HEK293T (cell line): Measurements from ENCODE around the gene ESRRB.

Source experiments
- FOXA1 ChIP-seq: fragments of 450-650 bp; IDR thresholded peaks from 2 replicates; pipeline ENCODE4 v1.6.1; 2016; ENCODE audit warnings: mild to moderate bottlenecking
- FOXK2 ChIP-seq: fragments of 450-650 bp; IDR thresholded peaks from 2 replicates; pipeline ENCODE4 v1.6.1; 2016; ENCODE audit warnings: mild to moderate bottlenecking
- HDGF ChIP-seq: fragments of 450-650 bp; IDR thresholded peaks from 2 replicates; pipeline ENCODE4 v1.6.1; 2017; ENCODE audit warnings: antibody characterized with exemption, borderline replicate concordance
- LEF1 ChIP-seq: fragments of 450-650 bp; IDR thresholded peaks from 2 replicates; pipeline ENCODE4 v1.6.1; 2017; ENCODE audit warnings: mild to moderate bottlenecking, borderline replicate concordance
- NFRKB ChIP-seq: fragments of 450-650 bp; IDR thresholded peaks from 2 replicates; pipeline ENCODE4 v1.6.1; 2016; ENCODE audit warnings: mild to moderate bottlenecking, moderate library complexity
- SP1 ChIP-seq: fragments of 450-650 bp; IDR thresholded peaks from 2 replicates; pipeline ENCODE4 v1.6.1; 2017
- SUZ12 ChIP-seq: fragments of 450-650 bp; IDR thresholded peaks from 2 replicates; pipeline ENCODE4 v1.6.1; 2016; ENCODE audit warnings: mild to moderate bottlenecking
- TARDBP ChIP-seq: fragments of 450-650 bp; IDR thresholded peaks from 2 replicates; pipeline ENCODE4 v1.6.1; 2016
- TF ChIP-seq, protein P1 (sequence below): fragments of 450-650 bp; IDR thresholded peaks from 2 replicates; pipeline ENCODE4 v1.6.1; 2016

DNA sequence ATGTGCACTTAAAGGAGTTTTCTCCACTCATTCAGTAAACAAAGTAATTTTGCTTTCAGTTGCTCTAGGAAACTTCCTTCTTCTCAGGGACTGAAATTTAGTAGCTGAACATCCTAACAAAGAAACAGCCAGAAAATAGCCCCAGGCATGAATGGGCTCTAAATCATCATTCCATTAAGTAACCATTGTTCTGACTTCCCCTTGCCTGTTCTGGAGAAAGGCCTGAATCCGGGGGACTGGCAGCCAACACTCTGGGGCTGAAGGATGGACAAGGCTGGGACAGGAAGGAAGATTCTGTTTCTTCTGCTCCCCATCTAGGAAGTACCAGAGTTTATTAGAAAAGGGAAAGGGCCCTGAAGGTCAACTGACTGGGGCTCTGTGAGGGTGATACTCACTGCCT lies 104.5 kb downstream of the ESRRB start:
- TF ChIP-seq LEF1 (no peak), HDGF (no peak), SP1 (no peak), TARDBP (no peak), FOXK2 (no peak), SUZ12 (no peak), NFRKB (no peak), FOXA1 (no peak)
- TF ChIP-seq, protein P1, sequence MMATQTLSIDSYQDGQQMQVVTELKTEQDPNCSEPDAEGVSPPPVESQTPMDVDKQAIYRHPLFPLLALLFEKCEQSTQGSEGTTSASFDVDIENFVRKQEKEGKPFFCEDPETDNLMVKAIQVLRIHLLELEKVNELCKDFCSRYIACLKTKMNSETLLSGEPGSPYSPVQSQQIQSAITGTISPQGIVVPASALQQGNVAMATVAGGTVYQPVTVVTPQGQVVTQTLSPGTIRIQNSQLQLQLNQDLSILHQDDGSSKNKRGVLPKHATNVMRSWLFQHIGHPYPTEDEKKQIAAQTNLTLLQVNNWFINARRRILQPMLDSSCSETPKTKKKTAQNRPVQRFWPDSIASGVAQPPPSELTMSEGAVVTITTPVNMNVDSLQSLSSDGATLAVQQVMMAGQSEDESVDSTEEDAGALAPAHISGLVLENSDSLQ: no peak
